ENCODE results near the gene ST8SIA1.

ST8SIA1 gene

GRCh38 chr12:22180705-22181104 lies 153.8 kb downstream of the ST8SIA1 start:
- TF ChIP-seq ARNT (IDR thresholded peaks at IDR 0.05) (no peak), TARDBP (IDR thresholded peaks at IDR 0.05) (no peak), PKNOX1 (IDR thresholded peaks at IDR 0.05) (no peak), FOXM1 (IDR thresholded peaks at IDR 0.05; ENCODE audit: borderline replicate concordance) (no peak), HDGF (IDR thresholded peaks at IDR 0.05; ENCODE audit: borderline replicate concordance) (no peak), LEF1 (IDR thresholded peaks at IDR 0.05; ENCODE audit: borderline replicate concordance) (no peak), ZNF384 (IDR thresholded peaks at IDR 0.05) (no peak), SUZ12 (IDR thresholded peaks at IDR 0.05) (no peak), BHLHE40 (IDR thresholded peaks at IDR 0.05; ENCODE audit: borderline replicate concordance) (no peak), CTBP1 (IDR thresholded peaks at IDR 0.05; ENCODE audit: borderline replicate concordance) (no peak), SP1 (IDR thresholded peaks at IDR 0.05) (no peak), FOXK2 (IDR thresholded peaks at IDR 0.05) (no peak), NFRKB (IDR thresholded peaks at IDR 0.05) (no peak), L3MBTL2 (conservative IDR thresholded peaks at IDR 0.05) (no peak), FOXA1 (IDR thresholded peaks at IDR 0.05) (no peak), ELF4 (IDR thresholded peaks at IDR 0.05) (no peak)
- CTCF ChIA-PET = no interaction called here
- POLR2A ChIA-PET = no interaction called here
- no peak for DNase-seq (ENCODE audit: extremely low spot score)

GRCh38 chr12:22173177-22173576 lies 161.3 kb downstream of the ST8SIA1 start:
- CTCF ChIA-PET = interaction anchor here (0.5 kb wide), 1 partner anchor 476 kb away, joined by 3 read pairs; no protein-coding TSS in a partner anchor
- no peak for DNase-seq (ENCODE audit: extremely low spot score)
- TF ChIP-seq SUZ12 (IDR thresholded peaks at IDR 0.05) = no peak
- POLR2A ChIA-PET = no interaction called here

- DNase-seq (ENCODE audit: extremely low spot score) = no peak
- ChIA-PET CTCF (interaction anchor here (0.5 kb wide), 1 partner anchor 475 kb away, joined by 3 read pairs; no protein-coding TSS in a partner anchor), POLR2A (no interaction called here)
- TF ChIP-seq ZNF384 (IDR thresholded peaks at IDR 0.05) (no peak), FOXA1 (IDR thresholded peaks at IDR 0.05) (no peak), CTBP1 (IDR thresholded peaks at IDR 0.05; ENCODE audit: borderline replicate concordance) (no peak), FOXK2 (IDR thresholded peaks at IDR 0.05) (no peak), SUZ12 (IDR thresholded peaks at IDR 0.05) (no peak), ARNT (IDR thresholded peaks at IDR 0.05) (no peak), NFRKB (IDR thresholded peaks at IDR 0.05) (no peak), FOXM1 (IDR thresholded peaks at IDR 0.05; ENCODE audit: borderline replicate concordance) (no peak), ELF4 (IDR thresholded peaks at IDR 0.05) (no peak), SP1 (IDR thresholded peaks at IDR 0.05) (no peak), LEF1 (IDR thresholded peaks at IDR 0.05; ENCODE audit: borderline replicate concordance) (no peak), BHLHE40 (IDR thresholded peaks at IDR 0.05; ENCODE audit: borderline replicate concordance) (no peak), TARDBP (IDR thresholded peaks at IDR 0.05) (no peak), PKNOX1 (IDR thresholded peaks at IDR 0.05) (no peak), L3MBTL2 (conservative IDR thresholded peaks at IDR 0.05) (no peak), HDGF (IDR thresholded peaks at IDR 0.05; ENCODE audit: borderline replicate concordance) (no peak)
Observed at GRCh38 chr12:22172501-22172900, 162.0 kb downstream of the ST8SIA1 start.

- ChIA-PET POLR2A (no interaction called here), CTCF (no interaction called here)
- DNase-seq (ENCODE audit: extremely low spot score) = no peak
- no peak for TF ChIP-seq FOXM1 (IDR thresholded peaks at IDR 0.05; ENCODE audit: borderline replicate concordance)
- TF ChIP-seq FOXK2 (IDR thresholded peaks at IDR 0.05) = no peak
- TF ChIP-seq ARNT (IDR thresholded peaks at IDR 0.05) = no peak
- TF ChIP-seq SP1 (IDR thresholded peaks at IDR 0.05) = no peak
- TF ChIP-seq L3MBTL2 (conservative IDR thresholded peaks at IDR 0.05) = no peak
- no peak for TF ChIP-seq CTBP1 (IDR thresholded peaks at IDR 0.05; ENCODE audit: borderline replicate concordance)
- TF ChIP-seq LEF1 (IDR thresholded peaks at IDR 0.05; ENCODE audit: borderline replicate concordance) = no peak
- no peak for TF ChIP-seq NFRKB (IDR thresholded peaks at IDR 0.05)
- TF ChIP-seq TARDBP (IDR thresholded peaks at IDR 0.05) = no peak
- TF ChIP-seq BHLHE40 (IDR thresholded peaks at IDR 0.05; ENCODE audit: borderline replicate concordance) = no peak
- no peak for TF ChIP-seq ELF4 (IDR thresholded peaks at IDR 0.05)
- TF ChIP-seq ZNF384 (IDR thresholded peaks at IDR 0.05) = no peak
- TF ChIP-seq FOXA1 (IDR thresholded peaks at IDR 0.05) = no peak
- TF ChIP-seq SUZ12 (IDR thresholded peaks at IDR 0.05) = no peak
- no peak for TF ChIP-seq PKNOX1 (IDR thresholded peaks at IDR 0.05)
Observed at GRCh38 chr12:22169376-22169775, 165.1 kb downstream of the ST8SIA1 start.

- POLR2A ChIA-PET = no interaction called here
- CTCF ChIA-PET = interaction anchor here (0.6 kb wide), 1 partner anchor 466 kb away, joined by 4 read pairs; no protein-coding TSS in a partner anchor
- DNase-seq (ENCODE audit: extremely low spot score) = no peak
- TF ChIP-seq ZNF384 (IDR thresholded peaks at IDR 0.05) (no peak), PKNOX1 (IDR thresholded peaks at IDR 0.05) (no peak), BHLHE40 (IDR thresholded peaks at IDR 0.05; ENCODE audit: borderline replicate concordance) (no peak), FOXA1 (IDR thresholded peaks at IDR 0.05) (no peak), SP1 (IDR thresholded peaks at IDR 0.05) (no peak), FOXM1 (IDR thresholded peaks at IDR 0.05; ENCODE audit: borderline replicate concordance) (no peak), LEF1 (IDR thresholded peaks at IDR 0.05; ENCODE audit: borderline replicate concordance) (no peak), ELF4 (IDR thresholded peaks at IDR 0.05) (no peak), FOXK2 (IDR thresholded peaks at IDR 0.05) (no peak), TARDBP (IDR thresholded peaks at IDR 0.05) (no peak)
Observed at GRCh38 chr12:22164139-22164538, 170.4 kb downstream of the ST8SIA1 start.

- DNase-seq (ENCODE audit: extremely low spot score) = no peak
- CTCF ChIA-PET = no interaction called here
- POLR2A ChIA-PET = no interaction called here
- no peak for TF ChIP-seq PKNOX1 (IDR thresholded peaks at IDR 0.05)
- TF ChIP-seq LEF1 (IDR thresholded peaks at IDR 0.05; ENCODE audit: borderline replicate concordance) = no peak
- no peak for TF ChIP-seq FOXM1 (IDR thresholded peaks at IDR 0.05; ENCODE audit: borderline replicate concordance)
- TF ChIP-seq FOXA1 (IDR thresholded peaks at IDR 0.05) = no peak
- TF ChIP-seq SP1 (IDR thresholded peaks at IDR 0.05) = no peak
- no peak for TF ChIP-seq ARNT (IDR thresholded peaks at IDR 0.05)
- no peak for TF ChIP-seq ZNF384 (IDR thresholded peaks at IDR 0.05)
- no peak for TF ChIP-seq HDGF (IDR thresholded peaks at IDR 0.05; ENCODE audit: borderline replicate concordance)
- TF ChIP-seq L3MBTL2 (conservative IDR thresholded peaks at IDR 0.05) = no peak
- no peak for TF ChIP-seq ELF4 (IDR thresholded peaks at IDR 0.05)
- no peak for TF ChIP-seq FOXK2 (IDR thresholded peaks at IDR 0.05)
- no peak for TF ChIP-seq TARDBP (IDR thresholded peaks at IDR 0.05)
- TF ChIP-seq CTBP1 (IDR thresholded peaks at IDR 0.05; ENCODE audit: borderline replicate concordance) = no peak
- TF ChIP-seq SUZ12 (IDR thresholded peaks at IDR 0.05) = no peak
- TF ChIP-seq BHLHE40 (IDR thresholded peaks at IDR 0.05; ENCODE audit: borderline replicate concordance) = no peak
Observed at GRCh38 chr12:22163594-22163993, 170.9 kb downstream of the ST8SIA1 start.
